DND-41 (cell line): ENCODE results near the gene POC1A.

Experiments used
- EZH2 ChIP-seq: IDR thresholded peaks from 3 replicates; pipeline ENCODE4 v1.6.1; 2012; ENCODE audit warnings: borderline replicate concordance, low read depth, mild to moderate bottlenecking, moderate library complexity, low read length, inconsistent platforms; ENCODE audit not compliant: severe bottlenecking
- TF ChIP-seq, protein P1 (sequence below): IDR thresholded peaks from 2 replicates; pipeline ENCODE4 v1.5.1; 2012; ENCODE audit warnings: borderline replicate concordance, low read length, moderate library complexity, mild to moderate bottlenecking; ENCODE audit not compliant: poor library complexity, severe bottlenecking; ENCODE audit errors: extremely low read depth

DNA sequence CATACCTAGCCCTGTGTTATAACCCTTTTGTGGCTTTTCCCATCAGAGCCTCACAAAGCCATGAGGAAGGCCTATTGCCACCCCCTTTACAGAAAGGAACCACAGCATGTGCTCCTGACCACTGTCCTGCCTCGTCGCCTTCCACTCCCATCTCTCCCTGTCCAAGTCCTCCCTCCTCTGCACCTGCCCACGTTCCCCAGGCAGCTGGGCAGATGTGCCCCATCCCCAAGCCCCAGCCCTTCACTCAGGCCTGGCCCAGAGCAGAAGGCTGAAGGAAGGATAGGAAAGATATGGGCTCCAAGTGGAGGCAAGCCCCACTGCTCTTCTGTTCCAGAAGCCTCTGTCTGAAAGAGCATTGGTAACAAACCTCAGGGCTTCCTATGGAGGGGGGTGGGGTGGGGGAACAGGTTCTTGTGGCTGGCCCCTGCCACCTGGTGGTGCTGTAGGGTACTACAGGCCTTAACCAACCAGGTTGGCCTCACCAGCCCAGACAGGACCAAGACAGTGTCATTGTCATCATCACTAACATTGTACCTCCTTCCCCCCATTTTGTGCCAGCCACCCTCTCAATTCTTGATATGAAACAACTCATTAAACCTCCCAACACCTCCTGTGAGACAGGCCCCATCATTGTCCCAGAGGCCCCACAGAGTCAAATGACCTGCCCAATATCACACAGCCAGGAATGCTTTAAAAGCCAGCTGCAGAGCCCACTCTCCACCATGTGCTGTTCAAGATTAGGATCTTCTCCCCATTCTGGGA lies 10.0 kb downstream of the POC1A start:
- TF ChIP-seq, protein P1, sequence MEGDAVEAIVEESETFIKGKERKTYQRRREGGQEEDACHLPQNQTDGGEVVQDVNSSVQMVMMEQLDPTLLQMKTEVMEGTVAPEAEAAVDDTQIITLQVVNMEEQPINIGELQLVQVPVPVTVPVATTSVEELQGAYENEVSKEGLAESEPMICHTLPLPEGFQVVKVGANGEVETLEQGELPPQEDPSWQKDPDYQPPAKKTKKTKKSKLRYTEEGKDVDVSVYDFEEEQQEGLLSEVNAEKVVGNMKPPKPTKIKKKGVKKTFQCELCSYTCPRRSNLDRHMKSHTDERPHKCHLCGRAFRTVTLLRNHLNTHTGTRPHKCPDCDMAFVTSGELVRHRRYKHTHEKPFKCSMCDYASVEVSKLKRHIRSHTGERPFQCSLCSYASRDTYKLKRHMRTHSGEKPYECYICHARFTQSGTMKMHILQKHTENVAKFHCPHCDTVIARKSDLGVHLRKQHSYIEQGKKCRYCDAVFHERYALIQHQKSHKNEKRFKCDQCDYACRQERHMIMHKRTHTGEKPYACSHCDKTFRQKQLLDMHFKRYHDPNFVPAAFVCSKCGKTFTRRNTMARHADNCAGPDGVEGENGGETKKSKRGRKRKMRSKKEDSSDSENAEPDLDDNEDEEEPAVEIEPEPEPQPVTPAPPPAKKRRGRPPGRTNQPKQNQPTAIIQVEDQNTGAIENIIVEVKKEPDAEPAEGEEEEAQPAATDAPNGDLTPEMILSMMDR: peak; percentile 98
- TF ChIP-seq EZH2: no peak
